MM.1S (cell line): ENCODE data around the gene CSTA.

Experiments used
- DNase-seq: peaks from one replicate; pipeline ENCODE4 v3.0.0-alpha.2; 2015
- H2AFZ ChIP-seq: fragments of 300-600 bp; sonication (generic); 2 replicates; pipeline ENCODE4 v1.6.0; 2016; ENCODE audit warnings: antibody characterized with exemption, low read length
- H3F3A ChIP-seq: fragments of 300-600 bp; sonication (generic); 2 replicates; pipeline ENCODE4 v1.6.1; 2016; ENCODE audit warnings: mild to moderate bottlenecking, antibody characterized with exemption, low read length, moderate library complexity, mixed read lengths; ENCODE audit not compliant: insufficient read depth
- H3K27ac ChIP-seq: fragments of 300-600 bp; sonication (generic); 2 replicates; pipeline ENCODE4 v1.5.1; 2016; ENCODE audit warnings: mild to moderate bottlenecking, low read length
- H3K27me3 ChIP-seq: fragments of 300-600 bp; sonication (generic); replicated peaks from 2 replicates; pipeline ENCODE4 v1.6.0; 2016; ENCODE audit warnings: low read length; ENCODE audit not compliant: insufficient read depth
- H3K36me3 ChIP-seq: fragments of 300-600 bp; sonication (generic); replicated peaks from 2 replicates; pipeline ENCODE4 v1.6.1; 2016; ENCODE audit warnings: mild to moderate bottlenecking, low read length, mixed read lengths; ENCODE audit not compliant: insufficient read depth
- H3K4me1 ChIP-seq: fragments of 300-600 bp; sonication (generic); 2 replicates; pipeline ENCODE4 v1.6.1; 2016; ENCODE audit warnings: low read length, mixed read lengths
- H3K4me2 ChIP-seq: fragments of 300-600 bp; sonication (generic); 2 replicates; pipeline ENCODE4 v1.6.0; 2016; ENCODE audit warnings: low read depth, low read length
- H3K4me3 ChIP-seq: fragments of 300-600 bp; sonication (generic); 2 replicates; pipeline ENCODE4 v1.5.1; 2016; ENCODE audit warnings: low read length, mixed read lengths
- H3K79me2 ChIP-seq: fragments of 300-600 bp; sonication (generic); 2 replicates; pipeline ENCODE4 v1.6.1; 2016; ENCODE audit warnings: mixed run types, low read length, mixed read lengths
- H3K9ac ChIP-seq: fragments of 300-600 bp; sonication (generic); 2 replicates; pipeline ENCODE4 v1.6.1; 2016; ENCODE audit warnings: low read length, mixed read lengths
- H3K9me2 ChIP-seq: fragments of 300-600 bp; sonication (generic); replicated peaks from 2 replicates; pipeline ENCODE4 v1.6.1; 2016; ENCODE audit warnings: mild to moderate bottlenecking, low read length, mixed read lengths; ENCODE audit not compliant: insufficient read depth
- H3K9me3 ChIP-seq: fragments of 300-600 bp; sonication (generic); replicated peaks from 2 replicates; pipeline ENCODE4 v1.6.1; 2016; ENCODE audit warnings: mild to moderate bottlenecking, low read length, mixed read lengths; ENCODE audit not compliant: insufficient read depth
- H4K20me1 ChIP-seq: fragments of 300-600 bp; sonication (generic); 2 replicates; pipeline ENCODE4 v1.6.1; 2016; ENCODE audit warnings: mild to moderate bottlenecking, low read length, moderate library complexity, mixed read lengths; ENCODE audit not compliant: insufficient read depth
- EZH2 ChIP-seq: fragments of 300-600 bp; sonication (generic); optimal IDR thresholded peaks from 2 replicates; pipeline ENCODE3; 2017; ENCODE audit warnings: low read depth, mild to moderate bottlenecking, antibody characterized with exemption, low read length, mixed read lengths
- EZH2phosphoT487 ChIP-seq: fragments of 300-600 bp; sonication (generic); IDR thresholded peaks from 2 replicates; pipeline ENCODE4 v1.6.1; 2018; ENCODE audit warnings: antibody characterized with exemption, low read length
- TF ChIP-seq, protein P1 (sequence below): fragments of 300-600 bp; sonication (generic); IDR thresholded peaks from 2 replicates; pipeline ENCODE4 v1.5.1; 2016; ENCODE audit warnings: antibody characterized with exemption, low read length, mixed read lengths

CSTA gene

DNA sequence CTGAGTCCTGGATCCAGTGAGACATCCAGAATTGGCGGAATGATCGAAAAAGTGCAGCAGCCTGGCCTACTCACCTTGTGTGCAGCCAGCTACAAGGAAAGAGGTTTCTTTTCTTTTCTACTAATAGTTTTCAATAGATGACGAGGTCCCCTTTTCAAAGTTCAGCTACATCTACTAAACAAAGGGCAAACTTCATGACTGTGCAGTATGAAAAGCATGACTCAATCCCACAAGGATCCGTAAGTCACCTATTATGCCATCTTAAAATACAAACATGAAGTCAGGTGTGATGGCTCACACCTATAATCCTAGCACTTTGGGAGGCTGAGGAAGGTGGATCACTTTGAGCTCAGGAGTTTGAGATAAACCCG, 41.3 kb downstream of the CSTA start:
- H3K4me3 ChIP-seq, result no peak overlapping the region
- TF ChIP-seq, protein P1, sequence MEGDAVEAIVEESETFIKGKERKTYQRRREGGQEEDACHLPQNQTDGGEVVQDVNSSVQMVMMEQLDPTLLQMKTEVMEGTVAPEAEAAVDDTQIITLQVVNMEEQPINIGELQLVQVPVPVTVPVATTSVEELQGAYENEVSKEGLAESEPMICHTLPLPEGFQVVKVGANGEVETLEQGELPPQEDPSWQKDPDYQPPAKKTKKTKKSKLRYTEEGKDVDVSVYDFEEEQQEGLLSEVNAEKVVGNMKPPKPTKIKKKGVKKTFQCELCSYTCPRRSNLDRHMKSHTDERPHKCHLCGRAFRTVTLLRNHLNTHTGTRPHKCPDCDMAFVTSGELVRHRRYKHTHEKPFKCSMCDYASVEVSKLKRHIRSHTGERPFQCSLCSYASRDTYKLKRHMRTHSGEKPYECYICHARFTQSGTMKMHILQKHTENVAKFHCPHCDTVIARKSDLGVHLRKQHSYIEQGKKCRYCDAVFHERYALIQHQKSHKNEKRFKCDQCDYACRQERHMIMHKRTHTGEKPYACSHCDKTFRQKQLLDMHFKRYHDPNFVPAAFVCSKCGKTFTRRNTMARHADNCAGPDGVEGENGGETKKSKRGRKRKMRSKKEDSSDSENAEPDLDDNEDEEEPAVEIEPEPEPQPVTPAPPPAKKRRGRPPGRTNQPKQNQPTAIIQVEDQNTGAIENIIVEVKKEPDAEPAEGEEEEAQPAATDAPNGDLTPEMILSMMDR, result no peak
- TF ChIP-seq EZH2 (no peak), EZH2phosphoT487 (no peak)
- no peak overlapping the region for H3K4me2 ChIP-seq
- H3K36me3 ChIP-seq, result no peaks in the 10 kb centered on the region
- no peaks in the 10 kb centered on the region for H4K20me1 ChIP-seq
- H2AFZ ChIP-seq, result no peak overlapping the region
- no peaks in the 10 kb centered on the region for H3K9me2 ChIP-seq
- no peaks in the 10 kb centered on the region for H3K9me3 ChIP-seq
- no peak overlapping the region for H3K27ac ChIP-seq
- H3K79me2 ChIP-seq, result no peaks in the 10 kb centered on the region
- H3F3A ChIP-seq, result no peaks in the 10 kb centered on the region
- no peaks in the 10 kb centered on the region for H3K4me1 ChIP-seq
- no peaks in the 10 kb centered on the region for H3K27me3 ChIP-seq
- no peak for DNase-seq
- H3K9ac ChIP-seq, result no peak overlapping the region

DNA sequence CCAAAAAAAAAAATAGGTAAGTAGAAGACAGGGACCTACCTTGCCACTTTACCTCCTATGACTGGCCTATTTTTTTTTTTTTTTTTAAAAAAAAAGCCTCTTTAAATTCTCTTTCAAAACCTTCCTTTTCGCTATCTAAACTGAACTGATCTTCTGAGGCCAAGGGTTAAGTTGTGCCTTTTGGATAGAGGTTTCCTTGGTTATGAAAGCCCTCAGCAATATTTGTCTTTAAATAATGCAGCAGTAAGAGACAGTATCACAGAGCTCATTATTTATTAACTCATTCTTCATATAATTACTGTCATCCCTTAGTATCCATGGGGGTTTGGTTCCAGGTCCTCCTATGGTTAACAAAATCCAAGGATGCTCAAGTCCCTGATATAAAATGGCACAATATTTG, 49.0 kb downstream of the CSTA start:
- H3K27ac ChIP-seq, result no peak overlapping the region

DNA sequence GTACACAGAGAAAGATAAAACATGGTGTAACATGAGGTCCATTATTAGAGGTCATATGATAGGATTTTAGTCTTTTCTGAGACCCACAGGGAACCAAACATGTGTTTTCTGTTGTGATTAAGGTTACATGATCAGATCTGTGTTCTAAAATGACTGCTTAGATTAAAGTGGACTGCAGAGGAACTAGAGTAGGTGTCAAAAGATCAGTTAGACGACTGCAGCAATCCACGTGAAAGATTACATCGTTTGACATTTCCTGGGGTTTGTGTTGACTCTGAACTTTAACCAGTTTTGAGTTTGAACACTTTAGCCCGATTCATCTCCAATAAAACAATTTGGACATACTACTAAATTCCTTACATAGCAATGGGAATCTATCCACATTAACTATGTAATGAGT, 52.9 kb downstream of the CSTA start:
- no peaks in the 10 kb centered on the region for H3K9me2 ChIP-seq
- no peaks in the 10 kb centered on the region; the same call in 1 of the 2 replicates for H3K36me3 ChIP-seq
- H3K79me2 ChIP-seq, result peaks cover 75% of the 10 kb centered on the region
- H3K9ac ChIP-seq, result no peak overlapping the region
- no peak overlapping the region for H3K4me2 ChIP-seq
- H3K27ac ChIP-seq, result no peak overlapping the region
- peaks cover 7% of the 10 kb centered on the region; the same call in 1 of the 2 replicates for H3K4me1 ChIP-seq
- no peaks in the 10 kb centered on the region for H3K9me3 ChIP-seq
- no peaks in the 10 kb centered on the region for H4K20me1 ChIP-seq
- no peak overlapping the region for H3K4me3 ChIP-seq
- H3K27me3 ChIP-seq, result no peaks in the 10 kb centered on the region
- TF ChIP-seq, protein P1, result no peak
- no peak for TF ChIP-seq EZH2
- TF ChIP-seq EZH2phosphoT487, result no peak
- H3F3A ChIP-seq, result no peaks in the 10 kb centered on the region
- DNase-seq, result no peak
- H2AFZ ChIP-seq, result no peak overlapping the region

More for the DNA sequence above, 49.0 kb downstream of the CSTA start:
- Histone ChIP-seq H3K4me1 (no peaks in the 10 kb centered on the region), H4K20me1 (no peaks in the 10 kb centered on the region), H3K9ac (no peak overlapping the region), H3K27me3 (no peaks in the 10 kb centered on the region), H3K36me3 (no peaks in the 10 kb centered on the region; the same call in 1 of the 2 replicates), H3K79me2 (peaks cover 40% of the 10 kb centered on the region), H3K4me2 (no peak overlapping the region), H3F3A (no peaks in the 10 kb centered on the region), H3K9me3 (no peaks in the 10 kb centered on the region), H2AFZ (no peak overlapping the region), H3K4me3 (no peak overlapping the region), H3K9me2 (no peaks in the 10 kb centered on the region)
- DNase-seq, result no peak
- TF ChIP-seq EZH2phosphoT487 (no peak), EZH2 (no peak)
- TF ChIP-seq, protein P1, result no peak
